K562 (cell line): ENCODE measurements around the gene FIS1. TPM values are rescaled to one million over a fixed set of nuclear protein-coding genes. Genes with fewer than 3 reads are reported as not detected.
A peak's percentile ranks its signal among the peaks of the same experiment; 100 is the strongest.

Source experiments
- ATF7 ChIP-seq: fragments of 450-650 bp; IDR thresholded peaks from 2 replicates; pipeline ENCODE4 v1.7.1; 2014; ENCODE audit warnings: mild to moderate bottlenecking, moderate library complexity
- CBFB ChIP-seq: sonication (generic); formaldehyde crosslinking; IDR thresholded peaks from 2 replicates; pipeline ENCODE4 v1.4.0; 2020; ENCODE audit warnings: mild to moderate bottlenecking, missing genetic modification reagents
- CXXC5 ChIP-seq: fragments of 250-450 bp; sonication (Bioruptor Pico); IDR thresholded peaks from 2 replicates; pipeline ENCODE4 v1.8.0; 2022; ENCODE audit warnings: inconsistent platforms, mild to moderate bottlenecking, moderate library complexity
- FOXK2 ChIP-seq, 2 experiments: fragments of 450-650 bp; IDR thresholded peaks in 1 of 2; conservative IDR thresholded peaks in 1 of 2; 2 replicates each; pipeline ENCODE4 v1.6.1; 2016; ENCODE audit warnings: low read depth in 2 of 2, mild to moderate bottlenecking in 1 of 2
- HDGF ChIP-seq: fragments of 450-650 bp; IDR thresholded peaks from 2 replicates; pipeline ENCODE4 v1.6.1; 2016
- HNRNPLL ChIP-seq: fragments of 200-400 bp; formaldehyde crosslinking; IDR thresholded peaks from 2 replicates; pipeline ENCODE4 v1.6.1; 2017; ENCODE audit warnings: low read length, low read depth, mild to moderate bottlenecking; ENCODE audit not compliant: poor library complexity, severe bottlenecking
- POLR2AphosphoS5 ChIP-seq: IDR thresholded peaks from 2 replicates; pipeline ENCODE4 v1.6.1; 2011; ENCODE audit warnings: mild to moderate bottlenecking, low read depth, low read length, moderate library complexity; ENCODE audit not compliant: control insufficient read depth, insufficient read depth
- TEAD4 ChIP-seq, 2 experiments: sonication (generic) in 1 of 2; formaldehyde crosslinking in 1 of 2; IDR thresholded peaks; 2 replicates each; pipeline versions ENCODE4 v1.6.1 to v1.8.0; 2012 to 2022; ENCODE audit warnings: borderline replicate concordance in 1 of 2, inconsistent platforms in 1 of 2, low read length in 1 of 2, mild to moderate bottlenecking in 1 of 2, missing genetic modification reagents in 1 of 2
- ZBTB7A ChIP-seq: IDR thresholded peaks from 2 replicates; pipeline ENCODE4 v1.6.1; 2011; ENCODE audit warnings: low read depth, mild to moderate bottlenecking, low read length, moderate library complexity, borderline replicate concordance; ENCODE audit not compliant: control insufficient read depth
- ZNF23 ChIP-seq: fragments of 250-450 bp; sonication (Bioruptor Pico); IDR thresholded peaks from 2 replicates; pipeline ENCODE4 v1.4.0; 2020; ENCODE audit warnings: mild to moderate bottlenecking
- polyA plus RNA-seq, 8 experiments: library from polyadenylated mRNA; depleted of rRNA in 4 of 8; stranded (reverse) in 5 of 8; unstranded in 3 of 8; fragments of >200 nt; fragmentation: Nextera tagmentation in 2 of 8; fragmentation: Illumina TruSeq in 1 of 8; extraction: Ambion mirVana in 2 of 8; extraction: Trizol in 1 of 8; gene quantifications; 2 replicates each; pipeline versions ENCODE4 v1.2.1 to v1.2.3, GENCODE V29; 2011 to 2014; ENCODE audit warnings: inconsistent platforms in 1 of 8, missing spikeins in 1 of 8
- total RNA-seq, 7 experiments: library from RNA; depleted of rRNA in 6 of 7; stranded (reverse); fragments of >200 nt in 6 of 7; fragmentation: Illumina TruSeq in 2 of 7; extraction: Trizol in 2 of 7; gene quantifications; 2 replicates each; pipeline versions ENCODE4 v1.2.1 to v1.2.3, GENCODE V29; 2011 to 2021; ENCODE audit warnings: low replicate concordance in 1 of 7

The FIS1 gene
- total and polyA plus RNA-seq, 9 of the 15 experiments (the other 6 are each of a cell fraction or from before 2014, with no cell fraction given), result 86.0 to 257 (median 144) TPM

DNA sequence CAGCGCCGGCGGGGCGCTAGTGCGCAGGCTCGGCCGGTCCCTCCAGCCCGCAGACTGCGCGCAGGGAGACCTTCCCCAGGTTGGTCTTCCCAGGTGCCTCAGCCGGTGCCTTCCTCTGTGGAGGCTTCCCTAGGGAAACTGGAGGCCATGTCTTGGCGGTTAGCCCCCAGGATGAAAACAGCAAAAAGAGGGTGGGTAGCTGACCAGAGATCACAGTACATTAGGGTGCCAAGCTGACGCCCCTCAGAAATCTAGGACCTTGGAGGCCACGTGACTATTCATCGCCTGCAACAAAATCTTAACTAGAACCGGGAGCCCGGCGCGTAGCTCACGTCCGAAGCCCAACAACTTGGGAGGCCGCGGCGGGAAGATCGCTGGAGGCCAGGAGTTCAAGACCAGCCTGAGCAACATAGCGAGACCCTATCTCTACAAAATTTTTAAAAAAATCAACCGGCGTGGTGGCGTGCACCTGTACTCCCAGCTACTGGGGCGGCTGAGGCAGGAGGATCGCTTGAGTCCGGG, 327 bp upstream of the FIS1 start (continued):
- peak; percentile 66 for TF ChIP-seq CBFB (CRISPR knock-in tag)
- TF ChIP-seq FOXK2 (conservative IDR thresholded peaks at IDR 0.05 in 1 of 2, IDR thresholded peaks at IDR 0.05 in 1 of 2; ENCODE audit: low read depth in 2 of 2), result 0 out of 4 replicates have a peak, but pooled peaks of 1 of the 2 experiments have one; percentile 13
- TF ChIP-seq POLR2AphosphoS5, result peak; percentile 0; the same call in 1 of the 2 replicates
- TF ChIP-seq ATF7, result peak; percentile 62; the same call in 1 of the 2 replicates
- 0 out of 2 replicates have a peak, but pooled peaks have one; percentile 4 for TF ChIP-seq TEAD4 (IDR thresholded peaks at IDR 0.05; ENCODE audit: low read length)
- TF ChIP-seq TEAD4 (CRISPR knock-in tag; IDR thresholded peaks at IDR 0.05; ENCODE audit: borderline replicate concordance), result no peak
- 0 out of 2 replicates have a peak, but pooled peaks have one; percentile 18 for TF ChIP-seq ZNF23
- peak; percentile 59 for TF ChIP-seq HNRNPLL
- peak; percentile 10; the same call in 1 of the 2 replicates for TF ChIP-seq ZBTB7A
- TF ChIP-seq CXXC5, result peak; percentile 66
- 0 out of 2 replicates have a peak, but pooled peaks have one; percentile 6 for TF ChIP-seq HDGF
